Measurements from ENCODE around the gene LAMA2. TPM values are rescaled to one million over a fixed set of nuclear protein-coding genes. Genes with fewer than 3 reads are reported as not detected.

The LAMA2 gene
- total and polyA plus RNA-seq, 2 of the 13 experiments (the other 11 are each of a cell fraction or from before 2014, with no cell fraction given): 0.11 to 0.28 TPM

DNA sequence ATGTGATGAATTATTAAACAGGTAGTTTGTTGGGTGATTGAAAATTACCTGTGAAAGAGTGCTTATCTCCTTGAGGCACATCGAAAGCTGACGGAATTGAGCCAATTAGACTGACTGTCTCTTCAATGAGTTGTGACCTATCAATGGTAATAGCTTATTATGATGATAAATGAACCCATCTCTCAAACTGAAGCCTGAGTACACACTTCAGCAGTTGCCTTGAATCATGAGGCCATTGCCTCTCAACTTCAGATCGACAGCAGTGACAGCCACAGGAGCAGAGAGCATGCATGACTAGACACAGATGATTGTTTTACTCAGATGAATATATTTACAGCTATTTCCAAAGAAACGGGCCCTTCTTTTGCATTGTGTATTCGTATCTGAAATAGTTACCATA is 323.9 kb downstream of the LAMA2 start (continued):
- no peak for TF ChIP-seq THAP11 (CRISPR knock-in tag; IDR thresholded peaks at IDR 0.05)
- TF ChIP-seq IKZF4 (CRISPR knock-in tag; IDR thresholded peaks at IDR 0.05; ENCODE audit: borderline replicate concordance, low read depth, not compliant biosample characterization): no peak
- no peak for TF ChIP-seq KLF12 (CRISPR knock-in tag; IDR thresholded peaks at IDR 0.05; ENCODE audit: borderline replicate concordance)

DNA sequence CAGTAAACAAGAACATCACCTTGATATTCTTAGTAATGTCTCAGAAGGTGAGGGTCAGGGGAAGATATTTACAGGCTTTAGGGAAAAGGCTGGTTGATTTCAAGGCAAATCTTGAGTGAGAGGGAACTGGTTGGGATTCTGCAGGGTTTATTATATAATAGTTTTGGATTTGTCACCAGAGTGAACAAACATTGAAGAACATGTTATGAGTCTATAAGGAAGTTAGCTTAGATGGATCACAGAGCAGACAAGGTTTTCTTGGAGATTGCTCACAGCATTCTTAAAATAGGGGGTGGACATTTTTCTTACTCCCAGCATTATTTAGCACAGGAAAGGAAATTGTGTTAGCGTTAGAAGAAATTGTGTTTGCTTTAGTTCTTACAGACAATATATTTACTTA is 324.9 kb downstream of the LAMA2 start:
- Histone ChIP-seq H3K36me3 (replicated peaks in 1 of 2; ENCODE audit: control insufficient read depth in 1 of 2, insufficient read depth in 2 of 2, low read length in 2 of 2) (no peaks in the 10 kb centered on the region), H4K20me1 (ENCODE audit: insufficient read depth, low read length) (no peaks in the 10 kb centered on the region), H3K79me2 (ENCODE audit: insufficient read depth, low read length) (no peaks in the 10 kb centered on the region), H3K4me2 (ENCODE audit: low read depth, low read length) (no peak overlapping the region), H3K9ac (ENCODE audit: insufficient read depth, low read depth, low read length) (no peak overlapping the region), H2AFZ (ENCODE audit: low read length) (no peak overlapping the region), H3K27me3 (ENCODE audit: control insufficient read depth in 1 of 2, insufficient read depth in 2 of 2, low read length in 2 of 2) (no peaks in the 10 kb centered on the region), H3K9me3 (ENCODE audit: low read length) (no peaks in the 10 kb centered on the region), H3K4me3 (replicated peaks in 1 of 3; ENCODE audit: insufficient read depth in 1 of 3, low read depth in 2 of 3, low read length in 3 of 3) (no peak overlapping the region), H3K27ac (ENCODE audit: extremely low read length, insufficient read depth, low read length) (no peak overlapping the region), H3K4me1 (ENCODE audit: insufficient read depth, low read length) (no peaks in the 10 kb centered on the region)
- WGBS (ENCODE audit: low lambda C conversion rate): 29% methylated on average over 1 of the region's 1 CpG
- POLR2A ChIA-PET: no interaction called here
- no peak for DNase-seq (ENCODE audit: low spot score)
- no TSS peak for BruUV-seq (replicated peaks)
- FAIRE-seq: no peak
- TF ChIP-seq GABPB1 (CRISPR knock-in tag; IDR thresholded peaks at IDR 0.05) (no peak), NKX3-1 (CRISPR knock-in tag; IDR thresholded peaks at IDR 0.05) (no peak), NCOA1 (CRISPR knock-in tag; IDR thresholded peaks at IDR 0.05) (no peak), MAFG (CRISPR knock-in tag; IDR thresholded peaks at IDR 0.05) (no peak), HNF4G (IDR thresholded peaks at IDR 0.05; ENCODE audit: borderline replicate concordance, low read depth, low read length) (no peak), HNF4G (CRISPR knock-in tag; IDR thresholded peaks at IDR 0.05; ENCODE audit: borderline replicate concordance, low read depth) (no peak), ZBTB20 (CRISPR knock-in tag; IDR thresholded peaks at IDR 0.05; ENCODE audit: borderline replicate concordance, low read depth) (no peak), ZNF484 (CRISPR knock-in tag; IDR thresholded peaks at IDR 0.05; ENCODE audit: borderline replicate concordance, low read depth) (no peak)
- no peak for ATAC-seq
- intact Hi-C loops (cut with micrococcal nuclease; ENCODE audit: unreplicated experiment) (no loop called here), in situ Hi-C loops (cut with HindIII; ENCODE audit: extremely low pct_ligation_motif_present, low pct_unique_long_range_greater_than_20kb) (no loop called here)
- CTCF ChIA-PET (ENCODE audit: low intra/inter-chr PET ratio, low total read pairs): no interaction called here

Data from HepG2 (cell line).